GM18951 (cell line): ENCODE results near the gene EVI5.

Experiments used
- POLR2A ChIP-seq: IDR thresholded peaks from 4 replicates; pipeline ENCODE4 v1.6.1; 2011; ENCODE audit warnings: mild to moderate bottlenecking; ENCODE audit not compliant: insufficient read length, insufficient read depth; ENCODE audit errors: extremely low read depth
- in situ Hi-C: fragments of 300-500 bp; cut with MboI; formaldehyde crosslinking; loops from one replicate; pipeline ENCODE4 v1.12.0; 2022; ENCODE audit warnings: low sequenced_read_pairs, mixed read lengths, inconsistent platforms; ENCODE audit not compliant: unreplicated experiment

EVI5 gene

GRCh38 chr1:92583821-92584760 is 200.8 kb downstream of the EVI5 start:
- in situ Hi-C loops, result loop anchor here (10.0 kb wide), 1 partner anchor 99 kb away; the partner anchor contains the start of gene GFI1
- no peak for TF ChIP-seq POLR2A

- no peak for TF ChIP-seq POLR2A
- in situ Hi-C loops, result no loop called here
Observed at GRCh38 chr1:92577261-92577895, 207.5 kb downstream of the EVI5 start.

GRCh38 chr1:92575123-92575522 is 209.8 kb downstream of the EVI5 start:
- in situ Hi-C loops, result no loop called here
- TF ChIP-seq POLR2A, result no peak

GRCh38 chr1:92572520-92572919 is 212.4 kb downstream of the EVI5 start:
- no peak for TF ChIP-seq POLR2A
- in situ Hi-C loops, result no loop called here

GRCh38 chr1:92571578-92571977 is 213.3 kb downstream of the EVI5 start:
- in situ Hi-C loops, result no loop called here

GRCh38 chr1:92567211-92567868 is 217.6 kb downstream of the EVI5 start:
- no peak for TF ChIP-seq POLR2A
- in situ Hi-C loops, result no loop called here

More at GRCh38 chr1:92571578-92571977, 213.3 kb downstream of the EVI5 start:
- TF ChIP-seq POLR2A, result no peak

- TF ChIP-seq POLR2A, result no peak
- in situ Hi-C loops, result no loop called here
Observed at GRCh38 chr1:92563457-92564216, 221.3 kb downstream of the EVI5 start.

- no peak for TF ChIP-seq POLR2A
- in situ Hi-C loops, result no loop called here
Observed at GRCh38 chr1:92556350-92556749, 228.6 kb downstream of the EVI5 start.

GRCh38 chr1:92554216-92554615 is 230.7 kb downstream of the EVI5 start:
- in situ Hi-C loops, result no loop called here
- TF ChIP-seq POLR2A, result no peak

- in situ Hi-C loops, result no loop called here
- TF ChIP-seq POLR2A, result no peak
Observed at GRCh38 chr1:92551916-92552315, 233.0 kb downstream of the EVI5 start.

GRCh38 chr1:92544756-92545165 is 240.1 kb downstream of the EVI5 start:
- TF ChIP-seq POLR2A, result no peak

GRCh38 chr1:92543131-92544055 is 241.5 kb downstream of the EVI5 start:
- no peak for TF ChIP-seq POLR2A
- in situ Hi-C loops, result no loop called here

More at GRCh38 chr1:92544756-92545165, 240.1 kb downstream of the EVI5 start:
- in situ Hi-C loops, result no loop called here
